Bronchial epithelial cell (primary cell): ENCODE data around the gene GNPTAB. TPM values are rescaled to one million over a fixed set of nuclear protein-coding genes. Genes with fewer than 3 reads are reported as not detected.

Experiments used
- DNase-seq: peaks from one replicate; pipeline ENCODE4 v3.0.0-alpha.2; 2010; ENCODE audit warnings: low read depth
- FAIRE-seq: peaks from 2 replicates; lab custom pipeline; 2011; peaks lifted over from hg19 to GRCh38; lab: Jason Lieb, UNC
- H3K27me3 ChIP-seq: 2 replicates; pipeline ENCODE4 v1.5.1; 2011; ENCODE audit warnings: low read length; ENCODE audit not compliant: control insufficient read depth, insufficient read depth
- H3K36me3 ChIP-seq: 2 replicates; pipeline ENCODE4 v1.5.1; 2011; ENCODE audit warnings: low read length; ENCODE audit not compliant: control insufficient read depth, insufficient read depth
- H3K4me3 ChIP-seq: 2 replicates; pipeline ENCODE4 v1.5.1; 2011; ENCODE audit warnings: mild to moderate bottlenecking, low read depth, low read length, control low read depth
- CTCF ChIP-seq: IDR thresholded peaks from 2 replicates; pipeline ENCODE4 v1.5.1; 2011; ENCODE audit warnings: mild to moderate bottlenecking, moderate library complexity, low read length, control low read depth, inconsistent platforms; ENCODE audit not compliant: insufficient read depth, severe bottlenecking
- total RNA-seq: library from RNA; depleted of rRNA; stranded (reverse); fragments of >200 nt; gene quantifications from 2 replicates; pipeline ENCODE4 v1.2.1, GENCODE V29; 2014

GNPTAB gene
- total RNA-seq, 1 donor from 2014 or later = 15.8 TPM

GRCh38 chr12:101854747-101855146 is 24.0 kb upstream of the GNPTAB start:
- TF ChIP-seq CTCF = no peak
- DNase-seq = no peak
- Histone ChIP-seq H3K27me3 (no peaks in the 10 kb centered on the region), H3K4me3 (no peak overlapping the region), H3K36me3 (no peaks in the 10 kb centered on the region)
- FAIRE-seq = no peak

- H3K27me3 ChIP-seq = no peaks in the 10 kb centered on the region
- DNase-seq (no peak), FAIRE-seq (no peak)
- no peak for TF ChIP-seq CTCF
- no peaks in the 10 kb centered on the region for H3K36me3 ChIP-seq
- H3K4me3 ChIP-seq = no peak overlapping the region
These were observed 22.2 kb upstream of the GNPTAB start for GRCh38 chr12:101852998-101853397.

- Histone ChIP-seq H3K36me3 (no peaks in the 10 kb centered on the region), H3K4me3 (no peak overlapping the region), H3K27me3 (no peaks in the 10 kb centered on the region)
- FAIRE-seq = no peak
- DNase-seq = no peak
- TF ChIP-seq CTCF = no peak
These were observed 19.4 kb upstream of the GNPTAB start for GRCh38 chr12:101850199-101850598.

- no peak for DNase-seq
- H3K27me3 ChIP-seq = no peaks in the 10 kb centered on the region
- H3K4me3 ChIP-seq = no peak overlapping the region
- FAIRE-seq = no peak
- H3K36me3 ChIP-seq = no peaks in the 10 kb centered on the region
- TF ChIP-seq CTCF = no peak
These were observed 16.6 kb upstream of the GNPTAB start for GRCh38 chr12:101847325-101847724.

GRCh38 chr12:101845137-101845711 is 14.5 kb upstream of the GNPTAB start:
- H3K36me3 ChIP-seq = no peaks in the 10 kb centered on the region
- no peak for TF ChIP-seq CTCF
- FAIRE-seq = no peak
- H3K4me3 ChIP-seq = no peak overlapping the region
- no peaks in the 10 kb centered on the region for H3K27me3 ChIP-seq
- no peak for DNase-seq

- DNase-seq (no peak), FAIRE-seq (no peak)
- TF ChIP-seq CTCF = no peak
- H3K4me3 ChIP-seq = no peak overlapping the region
- H3K36me3 ChIP-seq = no peaks in the 10 kb centered on the region
- H3K27me3 ChIP-seq = no peaks in the 10 kb centered on the region
These were observed 10.3 kb upstream of the GNPTAB start for GRCh38 chr12:101841069-101841468.
